IPS-18a (cell line): Measurements from ENCODE around the gene DLEU7.

Experiments
- H3K27ac ChIP-seq: one replicate; pipeline ENCODE4 v1.5.1; 2013; ENCODE audit warnings: low read length
- H3K27me3 ChIP-seq: one replicate; pipeline ENCODE4 v1.6.1; 2013; ENCODE audit warnings: mild to moderate bottlenecking, low read length; ENCODE audit not compliant: control insufficient read depth, insufficient read depth
- H3K36me3 ChIP-seq: one replicate; pipeline ENCODE4 v1.6.1; 2013; ENCODE audit warnings: low read depth, low read length; ENCODE audit not compliant: control insufficient read depth
- H3K4me1 ChIP-seq: one replicate; pipeline ENCODE4 v1.6.1; 2013; ENCODE audit warnings: low read depth, low read length; ENCODE audit not compliant: control insufficient read depth
- H3K4me3 ChIP-seq: one replicate; pipeline ENCODE4 v1.5.1; 2013; ENCODE audit warnings: low read length
- H3K9ac ChIP-seq: one replicate; pipeline ENCODE4 v1.6.1; 2013; ENCODE audit warnings: mild to moderate bottlenecking, low read length, moderate library complexity
- H3K9me3 ChIP-seq: one replicate; pipeline ENCODE4 v1.6.1; 2013; ENCODE audit warnings: low read depth, low read length; ENCODE audit not compliant: control insufficient read depth

Gene DLEU7

GRCh38 chr13:50843257-50844083, at the start of gene DLEU7:
DLEU7 (minus strand) TSS chr13:50843692; CDS start chr13:50843646, 46 bp downstream.
- Histone ChIP-seq H3K4me3 (peak within 1 kb of the TSS; percentile 69), H3K27ac (no peak within 1 kb of the TSS), H3K36me3 (peaks cover 5% of the 10 kb centered on the region), H3K9me3 (no peaks in the 10 kb centered on the region), H3K4me1 (peaks cover 16% of the 10 kb centered on the region), H3K9ac (peak within 1 kb of the TSS; percentile 50), H3K27me3 (peaks cover 31% of the 10 kb centered on the region)

GRCh38 chr13:50892210-50892944, 48.9 kb upstream of the DLEU7 start:
- no peaks in the 10 kb centered on the region for H3K36me3 ChIP-seq
- no peak overlapping the region for H3K9ac ChIP-seq
- no peak overlapping the region for H3K27ac ChIP-seq
- peaks cover 28% of the 10 kb centered on the region for H3K4me1 ChIP-seq
- H3K27me3 ChIP-seq: no peaks in the 10 kb centered on the region
- H3K9me3 ChIP-seq: no peaks in the 10 kb centered on the region
- no peak overlapping the region for H3K4me3 ChIP-seq

DNA sequence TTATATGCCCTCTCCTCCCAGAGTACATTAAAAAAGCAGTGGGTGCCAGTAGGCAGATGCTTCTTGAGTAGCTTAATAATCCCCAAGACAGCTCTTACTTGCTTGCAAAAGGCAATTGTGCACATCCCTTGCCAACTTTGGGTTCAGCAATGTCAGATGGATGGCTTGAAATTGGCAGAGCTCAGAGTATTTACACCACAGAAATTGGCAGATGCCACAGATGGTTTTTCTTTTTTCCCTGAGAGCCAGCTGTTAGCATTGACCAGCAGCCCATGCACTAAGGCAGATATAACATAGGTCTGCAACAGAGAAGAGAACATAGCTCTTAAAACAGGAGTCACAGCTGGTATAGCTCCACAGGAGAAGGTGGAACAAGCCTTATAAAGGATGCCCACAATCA, 47.7 kb upstream of the DLEU7 start:
- no peaks in the 10 kb centered on the region for H3K36me3 ChIP-seq
- H3K27ac ChIP-seq: no peak overlapping the region
- peaks cover 28% of the 10 kb centered on the region for H3K4me1 ChIP-seq
- H3K9ac ChIP-seq: no peak overlapping the region
- no peaks in the 10 kb centered on the region for H3K9me3 ChIP-seq
- H3K4me3 ChIP-seq: no peak overlapping the region
- no peaks in the 10 kb centered on the region for H3K27me3 ChIP-seq

DNA sequence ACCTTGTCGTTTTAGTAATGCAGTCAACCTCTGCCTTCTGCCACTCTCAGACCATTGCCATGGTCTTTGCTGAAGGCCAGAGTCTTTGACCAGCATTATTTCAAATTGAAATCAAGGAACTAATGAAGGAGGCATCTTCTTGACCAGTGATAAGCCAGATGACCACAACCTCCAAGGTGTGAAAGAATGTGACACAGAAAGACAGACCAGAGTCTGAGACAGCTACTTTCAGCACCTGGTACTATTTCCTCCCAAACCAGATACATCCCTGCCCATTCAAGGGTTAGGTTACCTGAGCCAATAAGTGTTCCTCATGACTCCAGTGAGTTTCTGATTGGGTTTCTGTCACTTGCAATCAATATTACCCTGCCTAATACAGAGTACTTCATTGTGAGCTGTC, 45.8 kb upstream of the DLEU7 start:
- no peaks in the 10 kb centered on the region for H3K36me3 ChIP-seq
- H3K9ac ChIP-seq: no peak overlapping the region
- no peaks in the 10 kb centered on the region for H3K9me3 ChIP-seq
- H3K27me3 ChIP-seq: no peaks in the 10 kb centered on the region
- H3K4me1 ChIP-seq: peaks cover 24% of the 10 kb centered on the region
- no peak overlapping the region for H3K27ac ChIP-seq
- H3K4me3 ChIP-seq: no peak overlapping the region

- no peak overlapping the region for H3K9ac ChIP-seq
- H3K36me3 ChIP-seq: no peaks in the 10 kb centered on the region
- H3K4me1 ChIP-seq: peaks cover 15% of the 10 kb centered on the region
- no peaks in the 10 kb centered on the region for H3K27me3 ChIP-seq
- H3K4me3 ChIP-seq: no peak overlapping the region
- no peak overlapping the region for H3K27ac ChIP-seq
- H3K9me3 ChIP-seq: no peaks in the 10 kb centered on the region
These were observed 44.9 kb upstream of the DLEU7 start for GRCh38 chr13:50888362-50888761.

- H3K4me3 ChIP-seq: no peak overlapping the region
- no peaks in the 10 kb centered on the region for H3K9me3 ChIP-seq
- no peaks in the 10 kb centered on the region for H3K27me3 ChIP-seq
- H3K9ac ChIP-seq: no peak overlapping the region
- no peaks in the 10 kb centered on the region for H3K36me3 ChIP-seq
- no peak overlapping the region for H3K27ac ChIP-seq
- peaks cover 5% of the 10 kb centered on the region for H3K4me1 ChIP-seq
These were observed 43.7 kb upstream of the DLEU7 start for GRCh38 chr13:50887151-50887550.

GRCh38 chr13:50884265-50884664, 40.8 kb upstream of the DLEU7 start:
- Histone ChIP-seq H3K27me3 (no peaks in the 10 kb centered on the region), H3K36me3 (no peaks in the 10 kb centered on the region), H3K9me3 (no peaks in the 10 kb centered on the region), H3K4me3 (no peak overlapping the region), H3K4me1 (no peaks in the 10 kb centered on the region), H3K27ac (no peak overlapping the region), H3K9ac (no peak overlapping the region)

GRCh38 chr13:50883728-50884127, 40.2 kb upstream of the DLEU7 start:
- H3K27me3 ChIP-seq: no peaks in the 10 kb centered on the region
- no peak overlapping the region for H3K4me3 ChIP-seq
- no peak overlapping the region for H3K9ac ChIP-seq
- H3K9me3 ChIP-seq: no peaks in the 10 kb centered on the region
- H3K27ac ChIP-seq: no peak overlapping the region
- H3K4me1 ChIP-seq: no peaks in the 10 kb centered on the region
- H3K36me3 ChIP-seq: no peaks in the 10 kb centered on the region

DNA sequence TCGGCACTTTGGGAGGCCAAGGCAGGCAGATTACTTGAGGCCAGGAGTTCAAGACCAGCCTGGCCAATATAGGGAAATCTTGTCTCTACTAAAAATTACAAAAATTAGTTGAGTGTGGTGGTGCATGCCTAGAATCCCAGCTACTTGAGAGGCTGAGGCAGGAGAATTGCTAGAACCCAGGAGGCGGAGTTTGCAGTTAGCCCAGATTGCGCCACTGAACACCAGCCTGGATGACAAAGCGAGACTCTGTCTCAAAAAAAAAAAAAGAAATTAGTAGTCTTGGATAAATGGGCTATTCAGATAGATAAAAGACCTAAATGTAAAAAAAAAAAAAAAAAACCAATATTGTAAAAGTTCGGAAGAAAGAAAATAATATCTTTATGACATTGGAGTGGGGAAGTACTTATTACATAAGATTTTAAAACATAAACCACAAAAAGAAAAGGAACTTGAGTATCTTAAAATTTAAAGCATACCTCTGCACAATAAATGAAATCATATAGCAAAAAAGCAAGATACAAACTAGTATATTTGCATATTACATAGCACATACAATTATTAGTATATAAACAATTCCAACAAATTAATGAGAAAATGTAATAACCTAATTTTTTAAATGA, 39.4 kb upstream of the DLEU7 start:
- H3K36me3 ChIP-seq: no peaks in the 10 kb centered on the region
- no peaks in the 10 kb centered on the region for H3K9me3 ChIP-seq
- no peak overlapping the region for H3K4me3 ChIP-seq
- H3K27ac ChIP-seq: no peak overlapping the region
- no peak overlapping the region for H3K9ac ChIP-seq
- no peaks in the 10 kb centered on the region for H3K4me1 ChIP-seq
- H3K27me3 ChIP-seq: no peaks in the 10 kb centered on the region

DNA sequence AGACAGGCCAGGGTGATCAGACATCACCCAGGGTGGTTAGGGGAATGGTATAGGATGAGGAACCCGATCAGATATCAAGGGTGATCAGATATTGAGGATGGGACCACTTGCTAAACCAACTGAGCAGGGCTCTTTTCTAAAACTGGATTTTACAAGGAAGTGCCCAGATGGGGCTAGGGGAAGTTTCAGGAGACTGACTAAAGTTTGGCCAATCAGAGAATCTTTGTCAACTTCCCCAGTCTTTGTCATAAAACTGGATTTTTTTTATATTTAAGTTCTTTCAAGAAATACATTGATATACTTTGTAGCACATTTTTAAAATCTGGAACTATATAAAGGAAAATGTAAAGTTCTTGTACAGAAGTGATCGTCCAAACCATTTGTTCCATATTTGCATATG, 30.5 kb upstream of the DLEU7 start:
- H3K9ac ChIP-seq: no peak overlapping the region
- H3K4me1 ChIP-seq: no peaks in the 10 kb centered on the region
- no peak overlapping the region for H3K4me3 ChIP-seq
- no peak overlapping the region for H3K27ac ChIP-seq
- no peaks in the 10 kb centered on the region for H3K27me3 ChIP-seq
- H3K36me3 ChIP-seq: no peaks in the 10 kb centered on the region
- H3K9me3 ChIP-seq: no peaks in the 10 kb centered on the region

GRCh38 chr13:50873467-50873866, 30.0 kb upstream of the DLEU7 start:
- H3K4me1 ChIP-seq: no peaks in the 10 kb centered on the region
- no peak overlapping the region for H3K4me3 ChIP-seq
- H3K27ac ChIP-seq: no peak overlapping the region
- H3K9ac ChIP-seq: no peak overlapping the region
- no peaks in the 10 kb centered on the region for H3K9me3 ChIP-seq
- H3K36me3 ChIP-seq: no peaks in the 10 kb centered on the region
- no peaks in the 10 kb centered on the region for H3K27me3 ChIP-seq
